ENCODE measurements around the gene KLHL30. TPM values are rescaled to one million over a fixed set of nuclear protein-coding genes. Genes with fewer than 3 reads are reported as not detected.

The KLHL30 gene
- total and polyA plus RNA-seq, 2 donors (not counting 1 experiment from before 2014, with no cell fraction given), result 1.2 to 1.6 TPM

DNA sequence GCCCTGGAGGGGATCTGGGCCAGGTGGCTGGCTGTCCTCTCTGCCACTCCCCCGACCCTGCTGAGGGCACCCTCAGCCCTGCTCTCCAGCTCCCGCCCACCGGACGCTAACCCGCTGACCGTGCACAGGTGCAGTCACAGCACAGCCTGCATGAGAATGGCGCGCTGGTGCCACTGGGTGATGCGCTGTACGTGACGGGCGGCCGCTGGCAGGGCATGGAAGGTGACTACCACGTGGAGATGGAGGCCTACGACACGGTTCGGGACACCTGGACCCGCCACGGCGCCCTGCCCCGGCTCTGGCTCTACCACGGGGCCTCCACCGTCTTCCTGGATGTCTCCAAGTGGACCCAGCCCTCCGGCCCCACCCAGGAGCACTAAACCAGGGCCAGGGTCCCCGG, 12.2 kb downstream of the KLHL30 start:
- no peak overlapping the region for H3K9ac ChIP-seq (ENCODE audit: insufficient read depth, low read length)
- no peak overlapping the region for H3K4me3 ChIP-seq (replicated peaks in 1 of 4; ENCODE audit: control extremely low read depth in 1 of 4, insufficient read depth in 1 of 4, low read depth in 3 of 4, low read length in 4 of 4)
- H3K4me1 ChIP-seq (ENCODE audit: control insufficient read depth, extremely low read depth, insufficient read depth, low read length), result peaks cover 11% of the 10 kb centered on the region
- no peak overlapping the region for H3K4me2 ChIP-seq (ENCODE audit: extremely low read depth, insufficient read depth, low read length)
- no peaks in the 10 kb centered on the region for H4K20me1 ChIP-seq (ENCODE audit: control insufficient read depth, extremely low read depth, insufficient read depth, low read length)
- no peak overlapping the region for H3K27ac ChIP-seq (ENCODE audit: insufficient read depth, low read length)
- no peaks in the 10 kb centered on the region for H3K27me3 ChIP-seq (ENCODE audit: control insufficient read depth, insufficient read depth, low read length)
- H3K9me3 ChIP-seq (ENCODE audit: control insufficient read depth, insufficient read depth, low read depth, low read length), result no peaks in the 10 kb centered on the region
- no peak for DNase-seq (ENCODE audit: low read depth in 2 of 2)
- no peak overlapping the region for H2AFZ ChIP-seq (ENCODE audit: low read length)
- no peaks in the 10 kb centered on the region for H3K79me2 ChIP-seq (ENCODE audit: control insufficient read depth, insufficient read depth, low read length)
- no peaks in the 10 kb centered on the region for H3K36me3 ChIP-seq (ENCODE audit: control insufficient read depth, insufficient read depth, low read length)
- TF ChIP-seq, protein P1, sequence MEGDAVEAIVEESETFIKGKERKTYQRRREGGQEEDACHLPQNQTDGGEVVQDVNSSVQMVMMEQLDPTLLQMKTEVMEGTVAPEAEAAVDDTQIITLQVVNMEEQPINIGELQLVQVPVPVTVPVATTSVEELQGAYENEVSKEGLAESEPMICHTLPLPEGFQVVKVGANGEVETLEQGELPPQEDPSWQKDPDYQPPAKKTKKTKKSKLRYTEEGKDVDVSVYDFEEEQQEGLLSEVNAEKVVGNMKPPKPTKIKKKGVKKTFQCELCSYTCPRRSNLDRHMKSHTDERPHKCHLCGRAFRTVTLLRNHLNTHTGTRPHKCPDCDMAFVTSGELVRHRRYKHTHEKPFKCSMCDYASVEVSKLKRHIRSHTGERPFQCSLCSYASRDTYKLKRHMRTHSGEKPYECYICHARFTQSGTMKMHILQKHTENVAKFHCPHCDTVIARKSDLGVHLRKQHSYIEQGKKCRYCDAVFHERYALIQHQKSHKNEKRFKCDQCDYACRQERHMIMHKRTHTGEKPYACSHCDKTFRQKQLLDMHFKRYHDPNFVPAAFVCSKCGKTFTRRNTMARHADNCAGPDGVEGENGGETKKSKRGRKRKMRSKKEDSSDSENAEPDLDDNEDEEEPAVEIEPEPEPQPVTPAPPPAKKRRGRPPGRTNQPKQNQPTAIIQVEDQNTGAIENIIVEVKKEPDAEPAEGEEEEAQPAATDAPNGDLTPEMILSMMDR (conservative IDR thresholded peaks at IDR 0.05 in 1 of 2, IDR thresholded peaks at IDR 0.05 in 1 of 2; ENCODE audit: low read depth in 1 of 2, low read length in 2 of 2), result no peak
- TF ChIP-seq EZH2 (IDR thresholded peaks at IDR 0.05; ENCODE audit: low read length, missing control alignments), result no peak

DNA sequence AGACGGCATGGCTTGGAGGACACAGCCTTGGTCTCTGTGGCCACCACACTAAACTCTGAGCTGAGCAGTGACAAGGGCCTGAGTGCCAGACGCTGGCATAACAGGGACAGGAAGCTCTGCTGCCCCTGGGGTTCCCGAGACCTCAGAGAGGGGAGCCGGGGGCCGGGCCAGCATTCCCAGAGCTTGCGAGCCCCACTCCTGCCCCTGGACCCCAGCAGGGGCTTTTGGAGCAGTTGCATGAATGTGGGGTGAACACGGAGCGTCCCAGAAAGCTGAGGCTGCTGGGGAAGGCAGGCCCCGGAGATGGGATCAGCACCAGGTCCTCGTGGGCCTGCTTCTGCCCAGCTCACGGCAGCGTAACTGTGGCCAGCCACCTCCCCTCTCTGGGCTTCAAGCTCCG, 12.7 kb downstream of the KLHL30 start:
- no peak overlapping the region for H3K9ac ChIP-seq (ENCODE audit: insufficient read depth, low read length)
- no peaks in the 10 kb centered on the region for H3K79me2 ChIP-seq (ENCODE audit: control insufficient read depth, insufficient read depth, low read length)
- H4K20me1 ChIP-seq (ENCODE audit: control insufficient read depth, extremely low read depth, insufficient read depth, low read length), result no peaks in the 10 kb centered on the region
- peaks cover 12% of the 10 kb centered on the region for H3K4me1 ChIP-seq (ENCODE audit: control insufficient read depth, extremely low read depth, insufficient read depth, low read length)
- no peaks in the 10 kb centered on the region for H3K36me3 ChIP-seq (ENCODE audit: control insufficient read depth, insufficient read depth, low read length)
- no peak for TF ChIP-seq EZH2 (IDR thresholded peaks at IDR 0.05; ENCODE audit: low read length, missing control alignments)
- TF ChIP-seq, protein P1 (conservative IDR thresholded peaks at IDR 0.05 in 1 of 2, IDR thresholded peaks at IDR 0.05 in 1 of 2; ENCODE audit: low read depth in 1 of 2, low read length in 2 of 2), result no peak
- H3K4me3 ChIP-seq (replicated peaks in 1 of 4; ENCODE audit: control extremely low read depth in 1 of 4, insufficient read depth in 1 of 4, low read depth in 3 of 4, low read length in 4 of 4), result no peak overlapping the region
- DNase-seq (ENCODE audit: low read depth in 2 of 2), result no peak
- H3K9me3 ChIP-seq (ENCODE audit: control insufficient read depth, insufficient read depth, low read depth, low read length), result no peaks in the 10 kb centered on the region
- H3K27me3 ChIP-seq (ENCODE audit: control insufficient read depth, insufficient read depth, low read length), result no peaks in the 10 kb centered on the region
- H2AFZ ChIP-seq (ENCODE audit: low read length), result no peak overlapping the region
- H3K27ac ChIP-seq (ENCODE audit: insufficient read depth, low read length), result no peak overlapping the region
- no peak overlapping the region for H3K4me2 ChIP-seq (ENCODE audit: extremely low read depth, insufficient read depth, low read length)

DNA sequence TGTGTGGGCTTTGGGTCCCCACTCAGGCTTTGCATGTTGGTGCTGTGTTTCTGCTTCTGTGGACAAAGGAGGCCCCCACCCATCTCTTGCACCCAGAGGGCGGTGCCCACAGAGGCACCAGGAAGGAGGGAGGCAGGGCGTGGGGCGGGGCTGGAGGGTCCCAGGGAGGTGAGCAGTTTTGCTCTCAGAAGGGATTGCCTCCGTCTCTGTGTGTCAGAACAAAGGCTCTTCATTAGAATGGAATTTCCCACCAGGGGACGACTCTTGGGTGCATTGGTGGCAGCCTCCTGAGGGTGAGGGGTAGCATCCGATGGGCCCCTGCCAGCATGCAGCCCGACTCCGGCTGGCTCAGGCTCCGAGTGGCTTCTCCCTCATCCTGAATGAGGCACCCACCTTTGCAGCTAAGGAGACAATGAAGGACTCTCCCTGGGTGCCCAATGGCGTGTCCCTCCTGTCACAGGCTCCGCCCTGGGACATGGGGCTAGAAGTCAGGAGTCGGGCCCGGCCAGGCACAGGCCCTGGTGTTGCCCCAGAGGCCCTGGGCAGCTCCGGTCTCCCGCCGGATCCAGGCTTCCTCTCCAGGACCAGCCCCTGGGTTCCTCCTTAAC, 13.3 kb downstream of the KLHL30 start:
- H3K4me2 ChIP-seq (ENCODE audit: extremely low read depth, insufficient read depth, low read length), result no peak overlapping the region
- no peak for TF ChIP-seq EZH2 (IDR thresholded peaks at IDR 0.05; ENCODE audit: low read length, missing control alignments)
- TF ChIP-seq, protein P1 (conservative IDR thresholded peaks at IDR 0.05 in 1 of 2, IDR thresholded peaks at IDR 0.05 in 1 of 2; ENCODE audit: low read depth in 1 of 2, low read length in 2 of 2), result no peak

More for the DNA sequence above, 13.3 kb downstream of the KLHL30 start:
- no peak overlapping the region for H3K9ac ChIP-seq (ENCODE audit: insufficient read depth, low read length)
- no peak overlapping the region for H3K27ac ChIP-seq (ENCODE audit: insufficient read depth, low read length)
- H4K20me1 ChIP-seq (ENCODE audit: control insufficient read depth, extremely low read depth, insufficient read depth, low read length), result no peaks in the 10 kb centered on the region
- H3K4me1 ChIP-seq (ENCODE audit: control insufficient read depth, extremely low read depth, insufficient read depth, low read length), result peaks cover 12% of the 10 kb centered on the region
- H3K36me3 ChIP-seq (ENCODE audit: control insufficient read depth, insufficient read depth, low read length), result no peaks in the 10 kb centered on the region
- H3K4me3 ChIP-seq (replicated peaks in 1 of 4; ENCODE audit: control extremely low read depth in 1 of 4, insufficient read depth in 1 of 4, low read depth in 3 of 4, low read length in 4 of 4), result no peak overlapping the region
- no peak for DNase-seq (ENCODE audit: low read depth in 2 of 2)
- no peaks in the 10 kb centered on the region for H3K27me3 ChIP-seq (ENCODE audit: control insufficient read depth, insufficient read depth, low read length)
- no peak overlapping the region for H2AFZ ChIP-seq (ENCODE audit: low read length)
- no peaks in the 10 kb centered on the region for H3K79me2 ChIP-seq (ENCODE audit: control insufficient read depth, insufficient read depth, low read length)
- H3K9me3 ChIP-seq (ENCODE audit: control insufficient read depth, insufficient read depth, low read depth, low read length), result no peaks in the 10 kb centered on the region
